OCI-LY7 (cell line): ENCODE results near the gene SLC35A3.

Experiments
- CTCF ChIP-seq: fragments of 200-600 bp; sonication (generic); conservative IDR thresholded peaks from 2 replicates; pipeline ENCODE4 v1.5.1; 2014; ENCODE audit warnings: mild to moderate bottlenecking, antibody characterized with exemption, low read length, moderate library complexity, mixed read lengths
- EZH2phosphoT487 ChIP-seq: fragments of 200-600 bp; sonication (generic); IDR thresholded peaks from 2 replicates; pipeline ENCODE4 v1.6.1; 2018; ENCODE audit warnings: low read depth, borderline replicate concordance, mild to moderate bottlenecking, mixed run types, antibody characterized with exemption, low read length, moderate library complexity, mixed read lengths

GRCh38 chr1:100037656-100037926 lies 67.8 kb downstream of the SLC35A3 start:
- TF ChIP-seq EZH2phosphoT487 (no peak), CTCF (no peak)
